GM10248 (cell line): Measurements from ENCODE around the gene PRKD2.

Experiments
- CTCF ChIA-PET: fragments of 300-600 bp; sonication (Branson Sonifier 250); formaldehyde crosslinking; extraction: SDS; loops from one replicate; lab custom pipeline; 2021; ENCODE audit warnings: antibody characterized with exemption; lab: Yijun Ruan, JAX
- POLR2A ChIA-PET: fragments of 350-650 bp; sonication (Branson Sonifier 250); formaldehyde crosslinking; extraction: SDS; loops from one replicate; lab custom pipeline; 2020; ENCODE audit warnings: antibody characterized with exemption; lab: Yijun Ruan, JAX
- DNase-seq: peaks from one replicate; pipeline ENCODE4 v3.0.0; 2012; ENCODE audit errors: extremely low spot score
- CTCF ChIP-seq: IDR thresholded peaks from 2 replicates; pipeline ENCODE4 v1.5.1; 2012; ENCODE audit warnings: mild to moderate bottlenecking, low read depth; ENCODE audit errors: extremely low read depth, missing control alignments, control extremely low read depth

Gene PRKD2

GRCh38 chr19:46656541-46656940, 60.4 kb downstream of the PRKD2 start:
- CTCF ChIA-PET: interaction anchor here (0.9 to 2.2 kb wide), 7 partner anchors 9 to 588 kb away, joined by 3 to 14 read pairs (median 5); no protein-coding TSS in a partner anchor
- no peak for TF ChIP-seq CTCF
- POLR2A ChIA-PET: no interaction called here
- DNase-seq: no peak

DNA sequence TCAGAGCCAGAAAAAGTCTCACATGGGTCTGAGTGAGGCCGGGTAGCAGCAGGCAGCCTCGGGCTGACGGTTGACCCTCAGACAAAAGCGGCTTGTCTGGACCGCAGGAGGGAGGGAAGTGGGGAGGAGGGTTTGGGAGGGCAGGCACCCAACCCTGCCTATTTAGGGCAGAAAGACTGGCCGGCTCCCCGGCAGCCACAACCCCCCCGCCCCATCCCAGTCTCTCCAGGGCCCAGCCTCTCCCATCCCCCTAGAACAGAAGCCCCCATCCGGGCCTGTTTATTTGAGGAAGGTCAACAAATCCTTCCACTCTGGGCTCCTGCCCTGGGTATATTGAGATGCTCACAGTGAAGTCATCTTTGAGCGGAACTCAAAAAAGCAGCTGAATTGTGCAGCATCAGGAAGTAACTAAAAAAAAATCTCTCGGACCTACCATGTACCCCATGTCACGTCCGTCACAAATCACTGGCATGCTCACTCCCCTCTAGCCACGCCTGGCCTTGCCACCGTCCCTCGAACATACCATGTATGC, 62.2 kb downstream of the PRKD2 start:
- no peak for TF ChIP-seq CTCF
- no peak for DNase-seq
- CTCF ChIA-PET: interaction anchor here (0.7 to 1.8 kb wide), 4 partner anchors 15 to 259 kb away, joined by 3 to 4 read pairs (median 4); no protein-coding TSS in a partner anchor
- POLR2A ChIA-PET: no interaction called here

DNA sequence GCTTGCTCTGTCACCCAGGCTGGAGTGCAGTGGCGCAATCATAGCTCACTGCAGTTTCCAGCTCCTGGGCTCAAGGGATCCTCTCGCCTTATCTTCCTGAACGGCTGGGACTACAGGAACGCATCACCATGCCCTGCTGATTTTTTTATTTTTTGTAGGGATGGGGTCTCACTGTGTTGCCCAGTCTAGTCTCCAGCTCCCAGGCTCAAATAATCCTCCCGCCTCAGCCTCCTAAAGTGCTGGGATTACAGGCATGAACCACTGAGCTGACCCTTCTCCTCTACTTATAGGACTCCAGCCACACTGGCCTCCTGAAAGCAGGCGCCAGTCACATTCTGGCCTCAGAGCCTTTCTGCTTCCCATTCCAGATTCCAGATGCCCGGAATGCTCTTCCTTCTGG, 66.5 kb downstream of the PRKD2 start:
- POLR2A ChIA-PET: interaction anchor here (0.7 kb wide), 1 partner anchor 9 kb away, joined by 3 read pairs; no protein-coding TSS in a partner anchor
- DNase-seq: no peak
- CTCF ChIA-PET: interaction anchor here (1.3 kb wide), 1 partner anchor 37 kb away, joined by 3 read pairs; no protein-coding TSS in a partner anchor
- no peak for TF ChIP-seq CTCF

DNA sequence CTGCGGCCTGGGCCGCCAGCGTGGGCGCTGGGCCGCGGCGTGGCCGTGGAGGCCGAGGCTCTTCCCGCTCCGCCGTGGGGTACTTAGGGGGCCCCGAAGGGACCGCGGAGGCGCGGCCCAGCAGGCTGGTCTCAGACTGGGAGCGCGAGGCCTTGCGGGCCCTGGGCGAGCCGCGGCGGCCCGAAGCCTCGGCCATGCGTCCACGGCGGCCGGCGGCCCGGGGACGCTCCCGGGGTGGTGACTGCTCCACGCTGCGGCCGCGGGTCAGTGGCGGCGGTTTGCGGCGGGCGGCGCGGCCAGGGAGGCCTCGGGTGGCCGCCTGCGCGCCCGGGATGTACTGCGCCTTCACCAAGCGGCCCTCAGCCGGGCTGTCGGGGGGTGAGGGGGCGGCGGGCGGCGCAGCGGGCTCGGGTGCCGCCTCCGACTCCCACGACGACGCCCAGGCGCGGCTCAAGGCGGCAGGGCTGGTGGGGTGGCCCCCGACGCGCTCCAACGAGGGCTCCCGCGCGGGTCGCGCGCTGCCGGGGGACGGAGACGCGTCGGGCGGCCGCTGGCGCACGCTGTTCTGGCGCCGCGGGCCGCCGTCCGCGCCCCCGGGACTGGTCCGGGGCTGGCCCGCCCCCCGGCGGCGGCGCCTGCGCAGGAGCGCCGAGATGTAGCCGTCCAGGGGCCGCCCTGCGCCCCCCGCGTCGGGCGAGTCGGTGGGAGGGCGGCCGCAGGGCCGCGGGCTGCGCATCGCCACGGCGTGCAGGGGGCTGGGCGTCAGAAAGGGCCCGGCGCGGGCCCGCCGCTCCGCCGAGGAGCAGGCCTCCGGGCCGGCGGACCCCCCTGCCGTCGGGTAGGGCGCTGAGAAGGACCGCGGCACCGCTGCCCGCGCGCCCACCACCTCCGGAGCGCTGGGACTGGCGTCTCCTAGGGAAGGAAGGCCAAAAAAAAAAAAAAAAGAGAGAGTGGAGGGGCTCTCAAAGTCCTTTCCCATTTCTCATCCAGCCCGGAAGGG, 67.7 kb downstream of the PRKD2 start:
- TF ChIP-seq CTCF: no peak
- ChIA-PET POLR2A (no interaction called here), CTCF (interaction anchor here (1.0 to 1.8 kb wide), 3 partner anchors 13 to 35 kb away, joined by 3 to 5 read pairs (median 4); no protein-coding TSS in a partner anchor)
- DNase-seq: no peak

DNA sequence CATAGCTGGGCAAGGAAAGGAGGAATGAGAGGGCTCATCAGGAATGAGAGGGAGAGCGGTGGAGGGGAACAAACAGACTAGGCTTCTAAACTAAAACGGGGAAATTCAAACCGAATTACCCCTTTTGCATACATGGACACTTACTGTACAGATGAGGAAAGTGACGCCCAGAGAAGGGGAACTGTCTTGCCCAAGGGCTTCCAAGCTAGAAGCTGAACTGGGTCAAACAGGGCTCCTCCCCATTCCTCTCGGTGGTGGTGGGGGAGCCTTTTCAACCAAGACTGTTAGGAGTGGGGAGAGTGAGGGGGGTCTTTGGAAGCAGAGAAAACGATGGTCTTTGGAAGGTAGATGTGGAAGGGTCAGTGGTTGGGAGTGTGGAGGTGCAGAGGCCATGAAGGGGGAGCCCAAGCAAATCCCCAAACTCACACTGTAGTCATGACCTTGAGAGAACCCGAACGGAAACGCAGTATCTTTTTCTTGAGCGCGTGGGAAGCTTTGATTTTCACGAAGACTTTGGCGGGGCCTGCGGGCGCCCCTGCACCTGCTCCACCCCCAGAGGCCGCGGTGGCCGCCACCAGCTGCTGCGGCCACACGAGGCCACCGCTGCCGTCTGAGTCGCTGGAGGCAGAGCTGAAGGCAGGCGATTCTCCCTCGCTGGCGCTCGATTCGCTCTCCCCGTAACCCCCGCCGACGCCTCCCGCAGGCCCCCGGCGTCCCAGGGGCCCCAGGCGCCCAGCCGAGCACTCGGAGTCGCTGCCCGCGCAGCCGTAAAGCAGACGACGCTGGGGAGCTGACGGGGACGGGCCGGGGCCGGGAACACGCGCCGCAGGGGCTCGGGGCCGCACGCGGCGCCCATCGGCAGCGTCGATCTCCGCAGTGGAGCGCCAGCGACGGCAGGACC, 68.6 kb downstream of the PRKD2 start:
- CTCF ChIA-PET: interaction anchor here (1.0 to 1.8 kb wide), 5 partner anchors 9 to 80 kb away, joined by 3 to 5 read pairs (median 4); no protein-coding TSS in a partner anchor
- TF ChIP-seq CTCF: no peak
- DNase-seq: no peak
- POLR2A ChIA-PET: no interaction called here

GRCh38 chr19:46646402-46646801, 70.5 kb downstream of the PRKD2 start:
- no peak for TF ChIP-seq CTCF
- DNase-seq: no peak
- ChIA-PET POLR2A (interaction anchor here (0.6 kb wide), 1 partner anchor 187 kb away, joined by 4 read pairs; no protein-coding TSS in a partner anchor), CTCF (interaction anchor here (1.1 to 2.2 kb wide), 2 partner anchors 12 to 16 kb away, joined by 3 to 7 read pairs; no protein-coding TSS in a partner anchor)
